ENCODE measurements around the gene GSK3A. TPM values are rescaled to one million over a fixed set of nuclear protein-coding genes. Genes with fewer than 3 reads are reported as not detected.

Gene GSK3A
- total and polyA plus RNA-seq, 9 of the 15 experiments (the other 6 are each of a cell fraction or from before 2014, with no cell fraction given): 0.62 to 90.7 (median 33.3) TPM

- peak; percentile 31; the same call in 1 of the 2 replicates for TF ChIP-seq ZBTB2 (IDR thresholded peaks at IDR 0.05)
- no peak for TF ChIP-seq HLTF (IDR thresholded peaks at IDR 0.05)
- no peak for TF ChIP-seq ZNF551 (CRISPR knock-in tag; IDR thresholded peaks at IDR 0.05)
- TF ChIP-seq TBL1XR1 (IDR thresholded peaks at IDR 0.05; ENCODE audit: low read length in 2 of 2): 0 out of 4 replicates have a peak, but pooled peaks of 1 of the 2 experiments have one; percentile 36
- peak; percentile 66 for TF ChIP-seq ARID1B (IDR thresholded peaks at IDR 0.05)
- no peak for TF ChIP-seq PPARD (CRISPR knock-in tag; IDR thresholded peaks at IDR 0.05)
- no peak for TF ChIP-seq TCFL5 (CRISPR knock-in tag; conservative IDR thresholded peaks at IDR 0.05)
- TF ChIP-seq ATF1 (CRISPR knock-in tag; IDR thresholded peaks at IDR 0.05): no peak
- TF ChIP-seq ATF1 (tag; IDR thresholded peaks at IDR 0.05): no peak
- TF ChIP-seq CBFA2T2 (conservative IDR thresholded peaks at IDR 0.05): peak; percentile 10; the same call in 1 of the 2 replicates
- TF ChIP-seq ZNF592 (IDR thresholded peaks at IDR 0.05): peak; percentile 35
- TF ChIP-seq SMARCC2 (IDR thresholded peaks at IDR 0.05; ENCODE audit: low read depth): no peak
- no peak for TF ChIP-seq IRF2 (CRISPR knock-in tag; IDR thresholded peaks at IDR 0.05)
- no peak for TF ChIP-seq ADNP (tag; IDR thresholded peaks at IDR 0.05)
- no peak for TF ChIP-seq KHSRP (IDR thresholded peaks at IDR 0.05)
- TF ChIP-seq POLR2A (conservative IDR thresholded peaks at IDR 0.05): peak; percentile 40; the same call in 1 of the 2 replicates
- no peak for TF ChIP-seq ZFP91 (CRISPR knock-in tag; IDR thresholded peaks at IDR 0.05)
- no peak for TF ChIP-seq TEAD2 (tag; IDR thresholded peaks at IDR 0.05)
- peak; percentile 94 for TF ChIP-seq ZBTB7A (IDR thresholded peaks at IDR 0.05; ENCODE audit: borderline replicate concordance, control insufficient read depth, low read depth, low read length)
- no peak for TF ChIP-seq ZBTB5 (IDR thresholded peaks at IDR 0.05)
- TF ChIP-seq SMARCE1 (IDR thresholded peaks at IDR 0.05): peak; percentile 67; the same call in 1 of the 2 replicates
These were observed 39.7 kb upstream of the GSK3A start (continued) for GRCh38 chr19:42281827-42282762.
